IMR-90 (cell line): ENCODE results near the gene ZSWIM5. TPM values are rescaled to one million over a fixed set of nuclear protein-coding genes. Genes with fewer than 3 reads are reported as not detected.

Experiments used
- ATAC-seq: fragments of 200-7000 bp; cut with Tn5 transposase; 2 replicates; pipeline ENCODE4 v1.9.1; 2020; ENCODE audit warnings: low read depth, mild to moderate bottlenecking, moderate library complexity
- BruUV-seq: library from RNA; stranded (reverse); fragments of 400-500 nt; replicated peaks from 2 replicates; lab custom pipeline; 2021; lab: Mats Ljungman, UMichigan
- CTCF ChIA-PET: fragments of 300-600 bp; formaldehyde crosslinking; extraction: SDS; loops from one replicate; lab custom pipeline; 2021; ENCODE audit warnings: antibody characterized with exemption; lab: Yijun Ruan, JAX
- POLR2A ChIA-PET: fragments of 300-600 bp; sonication (Branson Sonifier 250); formaldehyde crosslinking; loops from one replicate; lab custom pipeline; 2022; ENCODE audit warnings: antibody characterized with exemption; ENCODE audit not compliant: unreplicated experiment; lab: Charles Lee
- DNase-seq: peaks from one replicate; pipeline ENCODE4 v3.0.0; 2013
- H2AFZ ChIP-seq: replicated peaks from 2 replicates; pipeline ENCODE3; 2013; ENCODE audit warnings: low read length, mild to moderate bottlenecking; ENCODE audit not compliant: poor library complexity
- H2AK5ac ChIP-seq: 2 replicates; pipeline ENCODE4 v1.6.1; 2013; ENCODE audit warnings: low read depth, low read length, inconsistent platforms
- H2AK9ac ChIP-seq: replicated peaks from 2 replicates; pipeline ENCODE3; 2013; ENCODE audit warnings: mild to moderate bottlenecking, low read depth, low read length, moderate library complexity; ENCODE audit not compliant: poor library complexity
- H2BK120ac ChIP-seq: 2 replicates; pipeline ENCODE4 v1.6.1; 2013; ENCODE audit warnings: low read depth, low read length, inconsistent platforms
- H2BK15ac ChIP-seq: 3 replicates; pipeline ENCODE4 v1.6.1; 2013; ENCODE audit warnings: low read depth, low read length, inconsistent platforms
- H2BK20ac ChIP-seq: 2 replicates; pipeline ENCODE4 v1.6.1; 2013; ENCODE audit warnings: low read depth, mild to moderate bottlenecking, inconsistent platforms, low read length, moderate library complexity
- H2BK5ac ChIP-seq: 2 replicates; pipeline ENCODE4 v1.6.1; 2013; ENCODE audit warnings: mild to moderate bottlenecking, low read depth, low read length, inconsistent platforms; ENCODE audit not compliant: poor library complexity, severe bottlenecking
- H3K14ac ChIP-seq: replicated peaks from 2 replicates; pipeline ENCODE4 v1.6.1; 2013; ENCODE audit warnings: low read depth, low read length, inconsistent platforms
- H3K18ac ChIP-seq: 2 replicates; pipeline ENCODE4 v1.6.1; 2013; ENCODE audit warnings: low read depth, low read length, control low read depth
- H3K23ac ChIP-seq: 2 replicates; pipeline ENCODE4 v1.6.1; 2013; ENCODE audit warnings: low read depth, low read length, inconsistent platforms
- H3K27ac ChIP-seq: 2 replicates; pipeline ENCODE4 v1.5.1; 2013; ENCODE audit warnings: mild to moderate bottlenecking, control low read depth, low read length; ENCODE audit not compliant: insufficient read depth
- H3K27me3 ChIP-seq: 2 replicates; pipeline ENCODE4 v1.6.1; 2013; ENCODE audit warnings: low read length; ENCODE audit not compliant: control insufficient read depth, insufficient read depth
- H3K36me3 ChIP-seq: 2 replicates; pipeline ENCODE4 v1.6.1; 2013; ENCODE audit warnings: low read length, mixed read lengths; ENCODE audit not compliant: control insufficient read depth, insufficient read depth
- H3K4ac ChIP-seq: 2 replicates; pipeline ENCODE4 v1.6.1; 2013; ENCODE audit warnings: low read depth, low read length, inconsistent platforms
- H3K4me1 ChIP-seq: 2 replicates; pipeline ENCODE4 v1.6.1; 2013; ENCODE audit warnings: low read length, mixed read lengths; ENCODE audit not compliant: control insufficient read depth, insufficient read depth
- H3K4me2 ChIP-seq: 2 replicates; pipeline ENCODE4 v1.6.1; 2013; ENCODE audit warnings: low read depth, mild to moderate bottlenecking, control low read depth, low read length, moderate library complexity
- H3K4me3 ChIP-seq: 2 replicates; pipeline ENCODE4 v1.5.1; 2013; ENCODE audit warnings: low read depth, mild to moderate bottlenecking, control low read depth, low read length, moderate library complexity; ENCODE audit not compliant: insufficient read depth
- H3K56ac ChIP-seq: 2 replicates; pipeline ENCODE4 v1.6.1; 2013; ENCODE audit warnings: low read length, inconsistent platforms; ENCODE audit not compliant: insufficient read depth; ENCODE audit errors: extremely low read depth
- H3K79me1 ChIP-seq, 2 experiments: 2 replicates each; pipeline ENCODE4 v1.6.1; 2013; ENCODE audit warnings: low read length in 2 of 2, inconsistent platforms in 1 of 2, low read depth in 1 of 2
- H3K9ac ChIP-seq: 2 replicates; pipeline ENCODE4 v1.6.1; 2013; ENCODE audit warnings: low read depth, low read length, control low read depth
- H3K9me1 ChIP-seq: 2 replicates; pipeline ENCODE4 v1.6.1; 2013; ENCODE audit warnings: low read length, inconsistent platforms; ENCODE audit not compliant: insufficient read depth
- H3K9me3 ChIP-seq: 2 replicates; pipeline ENCODE4 v1.6.1; 2013; ENCODE audit warnings: low read length; ENCODE audit not compliant: control insufficient read depth, insufficient read depth
- H4K20me1 ChIP-seq: 2 replicates; pipeline ENCODE4 v1.6.1; 2013; ENCODE audit warnings: low read length, inconsistent platforms; ENCODE audit not compliant: insufficient read depth
- H4K5ac ChIP-seq: 2 replicates; pipeline ENCODE4 v1.6.1; 2013; ENCODE audit warnings: mild to moderate bottlenecking, low read depth, low read length, control low read depth
- H4K8ac ChIP-seq, 2 experiments: 2 replicates each; pipeline ENCODE4 v1.6.1; 2013; ENCODE audit warnings: low read depth in 2 of 2, low read length in 2 of 2, control low read depth in 1 of 2, inconsistent platforms in 1 of 2
- H4K91ac ChIP-seq: 2 replicates; pipeline ENCODE4 v1.6.1; 2013; ENCODE audit warnings: low read depth, low read length, inconsistent platforms; ENCODE audit not compliant: insufficient read depth
- BHLHE40 ChIP-seq: fragments of 150-350 bp; IDR thresholded peaks from 2 replicates; pipeline ENCODE4 v1.6.1; 2016; ENCODE audit warnings: mild to moderate bottlenecking, low read depth, low read length
- CTCF ChIP-seq: conservative IDR thresholded peaks from 2 replicates; pipeline ENCODE4 v1.5.1; 2012; ENCODE audit warnings: mild to moderate bottlenecking, low read depth, low read length, improper control_type of control experiment
- ELK1 ChIP-seq: fragments of 150-350 bp; IDR thresholded peaks from 2 replicates; pipeline ENCODE4 v1.6.1; 2016; ENCODE audit warnings: low read depth, mild to moderate bottlenecking, low read length, moderate library complexity, borderline replicate concordance
- FOS ChIP-seq: fragments of 150-350 bp; IDR thresholded peaks from 2 replicates; pipeline ENCODE4 v1.6.1; 2016; ENCODE audit warnings: low read depth, low read length
- MAFK ChIP-seq: IDR thresholded peaks from 2 replicates; pipeline ENCODE4 v1.6.1; 2012; ENCODE audit warnings: low read depth, low read length, improper control_type of control experiment
- RAD21 ChIP-seq: IDR thresholded peaks from 2 replicates; pipeline ENCODE4 v1.6.1; 2012; ENCODE audit warnings: low read length, improper control_type of control experiment
- RCOR1 ChIP-seq: IDR thresholded peaks from 2 replicates; pipeline ENCODE4 v1.6.1; 2012; ENCODE audit warnings: mild to moderate bottlenecking, low read length, improper control_type of control experiment; ENCODE audit not compliant: insufficient replicate concordance
- SMC3 ChIP-seq: fragments of 150-350 bp; IDR thresholded peaks from 2 replicates; pipeline ENCODE4 v1.6.1; 2016; ENCODE audit warnings: low read depth, mild to moderate bottlenecking, antibody characterized with exemption, low read length, moderate library complexity
- WGBS, 2 experiments: methylation state at CpG; one replicate each; pipeline versions ENCODE4 v1.1.5 to v1.1.7; 2013; ENCODE audit warnings: missing lambda C conversion rate in 2 of 2; ENCODE audit not compliant: insufficient read length in 1 of 2; ENCODE audit errors: extremely low coverage in 2 of 2; 5-methylcytosine and 5-hydroxymethylcytosine counted together
- dilution Hi-C: fragments of 300-500 bp; cut with HindIII; formaldehyde crosslinking; loops from one replicate; pipeline ENCODE4 v1.14.3; 2018; ENCODE audit warnings: low sequenced_read_pairs; ENCODE audit not compliant: unreplicated experiment
- in situ Hi-C: fragments of 300-500 bp; cut with MboI; formaldehyde crosslinking; loops from 3 replicates; pipeline ENCODE4 v1.14.3; 2019; ENCODE audit warnings: low sequenced_read_pairs, inconsistent platforms, mixed read lengths
- intact Hi-C: fragments of 100-400 bp; cut with micrococcal nuclease; formaldehyde crosslinking; loops from 2 replicates; pipeline ENCODE4 v1.10.0; 2022
- polyA plus RNA-seq, 3 experiments: library from polyadenylated mRNA; depleted of rRNA; stranded (reverse); fragments of >200 nt; gene quantifications; 2 replicates each; pipeline ENCODE4 v1.2.3, GENCODE V29; 2012; ENCODE audit warnings: low replicate concordance in 1 of 3
- total RNA-seq: library from RNA; depleted of rRNA; stranded (reverse); fragments of >200 nt; gene quantifications from 2 replicates; pipeline ENCODE4 v1.2.3, GENCODE V29; 2012

ZSWIM5 gene
- total and polyA plus RNA-seq, 2 of the 4 experiments (the other 2 are of a cell fraction), result under 0.01 to 0.03 TPM

DNA sequence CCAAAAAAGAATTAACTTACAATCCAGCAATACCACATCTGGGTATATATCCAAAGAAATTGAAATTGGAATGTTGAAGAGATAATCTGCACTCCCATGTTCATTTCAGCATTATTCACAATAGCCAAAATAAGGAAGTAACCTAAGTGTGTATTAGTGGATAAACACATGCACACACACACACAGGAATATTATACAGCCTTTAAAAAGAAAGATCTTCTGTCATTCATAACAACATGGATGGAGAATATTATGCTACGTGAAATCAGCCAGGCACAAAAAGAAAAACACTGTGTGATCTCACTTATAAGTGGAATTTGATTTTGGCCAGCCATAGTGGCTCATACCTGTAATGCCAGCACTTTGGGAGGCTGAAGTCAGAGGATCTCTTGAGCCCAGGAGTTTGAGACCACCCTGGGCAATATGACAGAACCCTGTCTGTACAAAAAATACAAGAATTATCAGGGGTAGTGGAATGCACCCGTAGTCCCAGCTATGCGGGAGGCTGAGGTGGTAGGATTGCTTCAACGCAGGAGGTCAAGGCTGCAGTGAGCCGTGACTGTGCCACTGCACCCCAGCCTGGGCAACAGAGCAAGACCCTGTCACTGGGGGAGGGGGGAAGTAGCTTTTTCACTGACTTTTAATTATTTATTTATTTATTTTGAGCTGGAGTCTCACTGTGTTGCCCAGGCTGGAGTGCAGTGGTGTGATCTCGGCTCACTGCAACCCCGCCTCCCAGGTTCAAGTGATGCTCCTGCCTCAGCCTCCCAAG is 210.8 kb downstream of the ZSWIM5 start:
- ChIA-PET CTCF (no interaction called here), POLR2A (no interaction called here)
- Histone ChIP-seq H4K8ac (no peak overlapping the region), H4K5ac (no peak overlapping the region), H2AK5ac (no peak overlapping the region), H3K36me3 (no peaks in the 10 kb centered on the region), H3K4me1 (no peaks in the 10 kb centered on the region), H3K9ac (no peak overlapping the region), H2BK120ac (no peak overlapping the region), H3K18ac (no peak overlapping the region), H3K23ac (no peak overlapping the region), H3K79me1 (no peaks in the 10 kb centered on the region), H2BK15ac (no peak overlapping the region), H3K56ac (no peak overlapping the region), H3K14ac (no peak overlapping the region), H4K20me1 (no peaks in the 10 kb centered on the region), H2AFZ (no peak overlapping the region), H3K4ac (no peak overlapping the region), H3K4me3 (no peak overlapping the region), H2AK9ac (no peak overlapping the region), H4K91ac (no peak overlapping the region), H2BK20ac (no peak overlapping the region), H3K9me1 (no peaks in the 10 kb centered on the region), H3K27me3 (no peaks in the 10 kb centered on the region), H3K9me3 (no peaks in the 10 kb centered on the region), H3K4me2 (no peak overlapping the region), H3K27ac (no peak overlapping the region), H2BK5ac (no peak overlapping the region)
- no peak for TF ChIP-seq CTCF
- TF ChIP-seq RCOR1, result no peak
- TF ChIP-seq RAD21, result no peak
- no peak for TF ChIP-seq ELK1
- TF ChIP-seq FOS, result no peak
- no peak for TF ChIP-seq MAFK
- no peak for TF ChIP-seq BHLHE40
- no peak for TF ChIP-seq SMC3
- ATAC-seq (no peak), DNase-seq (no peak)
- in situ Hi-C loops, result loop anchor here (25.0 kb wide), 1 partner anchor 133 kb away; no protein-coding TSS in a partner anchor
- dilution Hi-C loops, result no loop called here
- intact Hi-C loops, result no loop called here
- WGBS, 2 experiments, result 100% methylated on average over 5 of the region's 7 CpGs; no CpG with 5 or more reads in 1 of the 2 experiments
- BruUV-seq, result no TSS peak
